Loucy (cell line): Measurements from ENCODE around the gene C11orf58.

ENCODE experiments used
- H2AFZ ChIP-seq: fragments of 200-600 bp; sonication (generic); 2 replicates; pipeline ENCODE4 v1.6.0; 2016; ENCODE audit warnings: antibody characterized with exemption, mild to moderate bottlenecking, low read length, moderate library complexity
- H3F3A ChIP-seq: fragments of 200-600 bp; 2 replicates; pipeline ENCODE4 v1.6.0; 2016; ENCODE audit warnings: antibody characterized with exemption, low read depth, mild to moderate bottlenecking
- H3K27me3 ChIP-seq: fragments of 200-600 bp; sonication (generic); 2 replicates; pipeline ENCODE4 v1.6.1; 2014; ENCODE audit warnings: low read length, mild to moderate bottlenecking; ENCODE audit not compliant: insufficient read depth, poor library complexity, severe bottlenecking
- H3K36me3 ChIP-seq: fragments of 200-600 bp; sonication (generic); 2 replicates; pipeline ENCODE4 v1.6.1; 2016; ENCODE audit warnings: low read length; ENCODE audit not compliant: insufficient read depth
- H3K4me1 ChIP-seq: fragments of 200-600 bp; sonication (generic); 2 replicates; pipeline ENCODE4 v1.5.1; 2014; ENCODE audit warnings: low read length, mild to moderate bottlenecking; ENCODE audit not compliant: insufficient read depth, poor library complexity, severe bottlenecking
- H3K4me2 ChIP-seq: fragments of 200-600 bp; sonication (generic); 2 replicates; pipeline ENCODE4 v1.6.0; 2014; ENCODE audit warnings: antibody characterized with exemption, low read length, low read depth, mild to moderate bottlenecking; ENCODE audit not compliant: poor library complexity, severe bottlenecking
- H3K4me3 ChIP-seq: fragments of 200-600 bp; sonication (generic); 2 replicates; pipeline ENCODE4 v1.5.1; 2014; ENCODE audit warnings: low read length, mild to moderate bottlenecking, mixed read lengths; ENCODE audit not compliant: poor library complexity, severe bottlenecking
- H3K79me2 ChIP-seq: fragments of 200-600 bp; sonication (generic); 2 replicates; pipeline ENCODE4 v1.6.1; 2014; ENCODE audit warnings: low read length; ENCODE audit not compliant: insufficient read depth
- H3K9ac ChIP-seq: fragments of 200-600 bp; sonication (generic); 2 replicates; pipeline ENCODE4 v1.6.0; 2014; ENCODE audit warnings: mild to moderate bottlenecking, low read depth, low read length, moderate library complexity; ENCODE audit not compliant: poor library complexity, severe bottlenecking
- H3K9me2 ChIP-seq: fragments of 200-600 bp; sonication (generic); replicated peaks from 2 replicates; pipeline ENCODE4 v1.6.1; 2016; ENCODE audit warnings: low read depth, low read length, mixed read lengths
- H3K9me3 ChIP-seq: fragments of 200-600 bp; sonication (generic); 2 replicates; pipeline ENCODE4 v1.6.1; 2014; ENCODE audit warnings: mild to moderate bottlenecking, antibody characterized with exemption, low read length, low read depth; ENCODE audit not compliant: insufficient read depth
- H4K20me1 ChIP-seq: fragments of 200-600 bp; sonication (generic); 2 replicates; pipeline ENCODE4 v1.6.0; 2014; ENCODE audit warnings: antibody characterized with exemption, low read length, mild to moderate bottlenecking; ENCODE audit not compliant: insufficient read depth, poor library complexity, severe bottlenecking
- CTCF ChIP-seq: fragments of 200-600 bp; sonication (generic); conservative IDR thresholded peaks from 2 replicates; pipeline ENCODE4 v1.5.1; 2014; ENCODE audit warnings: mild to moderate bottlenecking, antibody characterized with exemption, low read length
- EZH2phosphoT487 ChIP-seq: fragments of 200-600 bp; IDR thresholded peaks from 2 replicates; pipeline ENCODE4 v1.6.1; 2018; ENCODE audit warnings: antibody characterized with exemption, mild to moderate bottlenecking, moderate library complexity, borderline replicate concordance

The C11orf58 gene

GRCh38 chr11:16764888-16765287 lies 26.4 kb downstream of the C11orf58 start:
- no peaks in the 10 kb centered on the region for H3F3A ChIP-seq
- H3K4me2 ChIP-seq = no peak overlapping the region
- no peak overlapping the region for H2AFZ ChIP-seq
- no peaks in the 10 kb centered on the region for H4K20me1 ChIP-seq
- H3K36me3 ChIP-seq = no peaks in the 10 kb centered on the region
- no peaks in the 10 kb centered on the region for H3K4me1 ChIP-seq
- H3K9me3 ChIP-seq = no peaks in the 10 kb centered on the region
- no peak overlapping the region for H3K9ac ChIP-seq
- no peak for TF ChIP-seq EZH2phosphoT487
- H3K79me2 ChIP-seq = no peaks in the 10 kb centered on the region
- no peaks in the 10 kb centered on the region for H3K9me2 ChIP-seq
- no peaks in the 10 kb centered on the region for H3K27me3 ChIP-seq
- no peak overlapping the region for H3K4me3 ChIP-seq

GRCh38 chr11:16767137-16767536 lies 28.7 kb downstream of the C11orf58 start:
- Histone ChIP-seq H3K27me3 (no peaks in the 10 kb centered on the region), H3K36me3 (no peaks in the 10 kb centered on the region), H4K20me1 (no peaks in the 10 kb centered on the region), H3K9ac (no peak overlapping the region), H3K4me1 (no peaks in the 10 kb centered on the region), H3F3A (no peaks in the 10 kb centered on the region), H3K4me3 (no peak overlapping the region), H3K9me2 (no peaks in the 10 kb centered on the region), H3K79me2 (no peaks in the 10 kb centered on the region), H2AFZ (no peak overlapping the region), H3K4me2 (no peak overlapping the region), H3K9me3 (no peaks in the 10 kb centered on the region)
- TF ChIP-seq CTCF = no peak
- TF ChIP-seq EZH2phosphoT487 = no peak

- Histone ChIP-seq H3K4me2 (no peak overlapping the region), H3K4me3 (no peak overlapping the region), H4K20me1 (no peaks in the 10 kb centered on the region), H3K4me1 (no peaks in the 10 kb centered on the region), H2AFZ (no peak overlapping the region), H3K79me2 (no peaks in the 10 kb centered on the region), H3K9me2 (no peaks in the 10 kb centered on the region), H3F3A (no peaks in the 10 kb centered on the region), H3K36me3 (no peaks in the 10 kb centered on the region), H3K27me3 (no peaks in the 10 kb centered on the region), H3K9me3 (no peaks in the 10 kb centered on the region), H3K9ac (no peak overlapping the region)
- TF ChIP-seq EZH2phosphoT487 (no peak), CTCF (no peak)
Observed at GRCh38 chr11:16767957-16768356, 29.5 kb downstream of the C11orf58 start.

- Histone ChIP-seq H3K9ac (no peak overlapping the region), H3K36me3 (no peaks in the 10 kb centered on the region)
- no peak for TF ChIP-seq EZH2phosphoT487
- TF ChIP-seq CTCF = no peak
Observed at GRCh38 chr11:16769386-16769785, 30.9 kb downstream of the C11orf58 start.

More at GRCh38 chr11:16769386-16769785, 30.9 kb downstream of the C11orf58 start:
- no peaks in the 10 kb centered on the region for H3K27me3 ChIP-seq
- no peak overlapping the region for H2AFZ ChIP-seq
- H3K9me2 ChIP-seq = no peaks in the 10 kb centered on the region
- H3F3A ChIP-seq = no peaks in the 10 kb centered on the region
- H3K4me1 ChIP-seq = no peaks in the 10 kb centered on the region
- no peak overlapping the region for H3K4me3 ChIP-seq
- no peaks in the 10 kb centered on the region for H4K20me1 ChIP-seq
- no peaks in the 10 kb centered on the region for H3K79me2 ChIP-seq
- no peak overlapping the region for H3K4me2 ChIP-seq
- H3K9me3 ChIP-seq = no peaks in the 10 kb centered on the region
